Stimulated activated naive B cell treated with anti-CD40 and anti-IgM and Interleukin-4, amounts not matched to agents 10 μg/mL and 1 μg/mL and 100 μg/mL, for 72 hours (primary cell): ENCODE measurements around the gene RMC1.
"Not testable (repeated sequence)": the region's sequence is repeated elsewhere in the genome, so short reads cannot be mapped to it uniquely, and the experiment has no call there.

Source experiments
- ATAC-seq, 2 donors: fragments of 150-1000 bp; cut with Tn5 transposase; replicated peaks; 2 replicates each; pipeline ENCODE4 v1.10.0; 2021; ENCODE audit warnings: moderate library complexity in 1 of 2
- DNase-seq: peaks from one replicate; pipeline ENCODE4 v3.0.0; 2021
- H3K27ac Mint-ChIP-seq: one replicate; pipeline ENCODE4 v1.8.0; 2022; ENCODE audit warnings: mild to moderate bottlenecking, mixed read lengths
- H3K27me3 Mint-ChIP-seq, 2 donors: one replicate each; pipeline ENCODE4 v1.8.0; 2022; ENCODE audit warnings: mixed read lengths in 2 of 2
- H3K36me3 Mint-ChIP-seq, 2 donors: one replicate each; pipeline ENCODE4 v1.8.0; 2022; ENCODE audit warnings: mixed read lengths in 2 of 2, mild to moderate bottlenecking in 1 of 2
- H3K4me1 Mint-ChIP-seq, 2 donors: one replicate each; pipeline ENCODE4 v1.8.0; 2022; ENCODE audit warnings: mixed read lengths in 2 of 2, mild to moderate bottlenecking in 1 of 2
- H3K4me3 Mint-ChIP-seq, 2 donors: one replicate each; pipeline ENCODE4 v1.8.0; 2022; ENCODE audit warnings: mild to moderate bottlenecking in 2 of 2, mixed read lengths in 2 of 2, moderate library complexity in 1 of 2
- H3K9me3 Mint-ChIP-seq, 2 donors: one replicate each; pipeline ENCODE4 v1.8.0; 2022; ENCODE audit warnings: mixed read lengths in 2 of 2, mild to moderate bottlenecking in 1 of 2

RMC1 gene

DNA sequence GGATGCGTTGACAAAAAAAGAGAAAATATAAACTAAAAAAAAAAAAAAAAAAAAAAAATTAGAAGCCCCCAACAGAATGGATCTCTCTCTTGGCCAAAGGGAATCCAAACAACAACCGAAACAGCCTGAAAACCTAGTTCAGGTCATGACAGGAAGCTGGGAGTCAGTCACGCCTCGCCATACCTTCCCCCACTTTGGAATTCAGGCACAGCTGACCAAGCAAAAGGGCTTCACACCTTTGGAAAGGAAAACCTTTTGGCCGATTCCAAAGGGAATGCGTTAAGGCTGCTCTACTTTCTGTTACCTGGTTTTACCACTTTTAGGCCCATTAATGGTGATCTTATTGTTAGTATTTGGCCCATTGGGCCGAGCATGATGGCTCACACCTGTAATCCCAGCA, 17.9 kb upstream of the RMC1 start:
- Mint-ChIP-seq H3K4me3 (no peak overlapping the region), H3K4me1 (peaks cover 30 to 59% of the 10 kb centered on the region in 2 donors), H3K27me3 (no peaks in the 10 kb centered on the region), H3K9me3 (peaks cover 0 to 3% of the 10 kb centered on the region in 2 donors), H3K27ac (peak overlapping the region; percentile 14), H3K36me3 (peaks cover 9 to 34% of the 10 kb centered on the region in 2 donors)
- ATAC-seq (no peak), DNase-seq (no peak)

DNA sequence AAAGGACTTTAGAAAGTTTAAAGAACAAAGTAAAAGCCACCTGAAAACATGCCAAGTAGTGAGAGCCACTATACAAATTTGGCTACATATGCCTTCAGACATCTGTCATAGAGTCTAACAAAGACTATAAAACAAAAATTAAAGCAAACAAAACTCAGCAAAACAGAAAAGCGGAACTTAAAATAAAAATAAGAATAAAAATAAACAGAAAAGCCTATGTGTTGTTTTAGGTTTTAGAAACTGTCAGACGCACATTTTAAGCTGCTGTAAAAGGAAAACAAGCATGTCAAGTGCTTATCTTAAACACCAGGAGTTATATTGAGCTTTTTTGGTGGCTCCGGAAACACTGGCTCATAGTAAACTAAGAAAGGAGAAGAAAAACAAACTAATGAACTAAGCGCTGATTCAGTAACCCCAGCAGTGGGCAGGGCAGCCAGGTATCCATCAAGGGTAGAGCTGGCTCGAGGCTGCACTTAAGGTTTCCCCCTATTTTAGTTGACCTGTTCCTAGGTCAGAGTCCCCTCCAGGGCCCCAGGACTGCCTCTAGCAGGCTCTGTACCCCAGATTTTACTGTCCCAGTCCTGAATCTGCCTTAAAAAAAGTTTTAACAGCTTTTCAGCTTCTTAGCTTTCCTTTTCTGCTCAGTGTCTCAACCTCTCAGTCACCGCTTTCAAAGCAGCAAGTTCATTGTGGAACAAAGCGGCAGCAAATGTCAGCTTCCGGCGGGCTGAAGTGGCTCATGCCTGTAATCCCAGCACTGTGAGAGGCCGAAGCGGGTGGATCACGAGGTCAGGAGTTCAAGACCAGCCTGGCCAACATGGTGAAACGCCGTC, 15.4 kb upstream of the RMC1 start:
- peaks cover 10 to 28% of the 10 kb centered on the region in 2 donors for H3K36me3 Mint-ChIP-seq
- DNase-seq (peak; percentile 62), ATAC-seq (peak; percentile 87 to 89)
- H3K27me3 Mint-ChIP-seq = no peaks in the 10 kb centered on the region
- peak overlapping the region; percentile 98 for H3K27ac Mint-ChIP-seq
- peak overlapping the region; percentile 84 to 89 for H3K4me3 Mint-ChIP-seq
- H3K4me1 Mint-ChIP-seq = peaks cover 36 to 54% of the 10 kb centered on the region in 2 donors
- H3K9me3 Mint-ChIP-seq = peaks cover 0 to 8% of the 10 kb centered on the region in 2 donors

DNA sequence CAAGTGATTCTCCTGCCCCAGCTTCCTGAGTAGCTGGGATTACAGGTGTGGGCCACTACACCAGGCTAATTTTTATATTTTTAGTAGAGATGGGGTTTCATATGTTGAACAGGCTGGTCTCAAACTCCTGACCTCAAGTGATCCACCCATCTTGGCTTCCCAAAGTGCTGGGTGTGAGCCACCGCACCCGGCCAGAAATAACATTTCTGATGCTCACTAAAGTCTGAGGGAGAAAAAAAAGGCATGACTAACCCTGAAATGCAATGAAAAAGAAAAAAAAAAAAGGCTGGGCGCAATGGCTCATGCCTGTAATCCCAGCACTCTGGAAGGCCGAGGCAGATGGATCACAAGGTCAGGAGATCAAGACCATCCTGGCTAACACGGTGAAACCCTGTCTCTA, 13.7 kb upstream of the RMC1 start:
- not testable (repeated sequence) for H3K9me3 Mint-ChIP-seq, DNase-seq, ATAC-seq, H3K27me3 Mint-ChIP-seq
- H3K36me3 Mint-ChIP-seq = peaks cover 4 to 21% of the 10 kb centered on the region in 2 donors
- peaks cover 32 to 49% of the 10 kb centered on the region in 2 donors for H3K4me1 Mint-ChIP-seq
- H3K27ac Mint-ChIP-seq = peak overlapping the region; percentile 81
- H3K4me3 Mint-ChIP-seq = peak overlapping the region in 1 of 2 donors; percentile 32

DNA sequence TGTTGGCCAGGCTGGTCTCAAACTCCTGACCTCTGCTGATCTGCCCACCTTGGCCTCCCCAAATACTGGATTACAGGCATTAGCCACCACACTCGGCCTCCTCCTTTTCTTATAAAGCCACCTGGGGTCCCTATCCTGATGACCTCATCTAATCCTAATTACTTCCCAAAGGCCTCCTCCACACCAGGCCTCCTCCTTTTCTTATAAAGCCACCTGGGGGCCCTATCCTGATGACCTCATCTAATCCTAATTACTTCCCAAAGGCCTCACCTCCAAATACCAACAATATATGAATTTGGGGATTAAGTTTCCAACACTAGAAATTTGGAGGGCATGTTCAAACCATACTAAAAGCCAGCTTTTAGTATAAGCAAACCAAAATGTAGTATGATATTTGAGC, 9.7 kb upstream of the RMC1 start:
- ATAC-seq = no peak
- Mint-ChIP-seq H3K4me3 (no peak overlapping the region), H3K27me3 (no peaks in the 10 kb centered on the region)

DNA sequence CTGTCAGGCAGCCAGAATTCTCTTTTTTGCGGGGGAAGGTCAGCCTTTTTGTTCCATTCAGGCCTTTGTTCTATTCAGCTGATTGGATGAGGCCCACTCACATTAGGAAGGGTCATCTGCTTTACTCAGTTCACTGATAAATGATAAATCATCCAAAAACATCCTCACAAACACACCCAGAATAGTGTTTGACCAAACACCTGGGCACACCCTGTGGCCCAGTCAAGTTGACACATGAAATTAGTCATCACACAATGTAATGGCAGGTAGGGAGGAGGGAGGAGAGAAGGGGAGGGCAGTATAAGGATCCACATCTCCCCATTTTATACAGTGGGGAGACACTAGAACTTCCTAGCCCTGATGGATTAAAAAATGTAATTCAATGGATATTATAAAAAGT, 8.3 kb upstream of the RMC1 start:
- H3K27ac Mint-ChIP-seq = peak overlapping the region; percentile 37
- no peak overlapping the region for H3K4me3 Mint-ChIP-seq
- no peak for DNase-seq
- peaks cover 0 to 8% of the 10 kb centered on the region in 2 donors for H3K9me3 Mint-ChIP-seq
- peaks cover 4 to 10% of the 10 kb centered on the region in 2 donors for H3K36me3 Mint-ChIP-seq
- no peaks in the 10 kb centered on the region for H3K27me3 Mint-ChIP-seq
- peaks cover 37 to 56% of the 10 kb centered on the region in 2 donors for H3K4me1 Mint-ChIP-seq
- ATAC-seq = no peak

More for the DNA sequence above, 9.7 kb upstream of the RMC1 start:
- DNase-seq = no peak
- H3K4me1 Mint-ChIP-seq = peaks cover 30 to 50% of the 10 kb centered on the region in 2 donors
- H3K27ac Mint-ChIP-seq = no peak overlapping the region
- H3K9me3 Mint-ChIP-seq = peaks cover 0 to 8% of the 10 kb centered on the region in 2 donors
- H3K36me3 Mint-ChIP-seq = peaks cover 4 to 10% of the 10 kb centered on the region in 2 donors

DNA sequence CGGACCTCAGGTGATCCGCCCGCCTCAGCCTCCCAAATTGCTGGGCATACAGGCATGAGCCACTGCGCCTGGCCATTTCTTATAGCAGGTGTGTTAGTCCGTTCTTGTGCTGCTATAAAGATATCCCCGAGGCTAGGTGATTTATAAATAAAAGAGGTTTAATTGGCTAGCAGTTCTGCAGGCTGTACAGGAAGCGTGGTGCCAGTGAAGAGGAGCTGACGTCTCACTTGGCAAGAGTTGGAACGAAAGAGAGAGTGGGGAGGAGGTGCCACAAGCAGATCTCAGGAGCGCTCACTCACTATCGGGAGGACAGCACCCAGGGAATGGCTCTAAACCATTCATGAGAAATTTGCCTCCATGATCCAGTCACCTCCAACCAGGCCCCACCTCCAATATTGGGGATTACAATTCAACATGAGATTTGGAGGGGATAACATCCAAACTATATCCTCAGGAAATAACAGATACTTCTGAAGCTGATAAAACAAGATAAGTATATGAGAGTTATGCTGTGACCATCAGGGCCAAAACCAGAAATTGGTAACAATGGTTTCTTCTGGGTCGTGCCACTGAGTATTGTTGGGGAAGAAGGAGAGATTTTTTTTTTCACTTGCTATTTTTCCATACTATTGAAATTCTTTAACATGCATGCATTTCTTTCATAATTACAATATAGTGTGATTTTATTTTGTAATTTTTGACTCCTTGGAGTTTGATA, 7.4 kb upstream of the RMC1 start:
- Mint-ChIP-seq H3K27me3 (no peaks in the 10 kb centered on the region), H3K36me3 (peaks cover 2 to 4% of the 10 kb centered on the region in 2 donors), H3K4me3 (peak overlapping the region; percentile 72 to 81), H3K4me1 (peaks cover 34 to 52% of the 10 kb centered on the region in 2 donors), H3K9me3 (peaks cover 0 to 2% of the 10 kb centered on the region in 2 donors), H3K27ac (peak overlapping the region; percentile 75)
- ATAC-seq (peak; percentile 46 to 56), DNase-seq (no peak)

DNA sequence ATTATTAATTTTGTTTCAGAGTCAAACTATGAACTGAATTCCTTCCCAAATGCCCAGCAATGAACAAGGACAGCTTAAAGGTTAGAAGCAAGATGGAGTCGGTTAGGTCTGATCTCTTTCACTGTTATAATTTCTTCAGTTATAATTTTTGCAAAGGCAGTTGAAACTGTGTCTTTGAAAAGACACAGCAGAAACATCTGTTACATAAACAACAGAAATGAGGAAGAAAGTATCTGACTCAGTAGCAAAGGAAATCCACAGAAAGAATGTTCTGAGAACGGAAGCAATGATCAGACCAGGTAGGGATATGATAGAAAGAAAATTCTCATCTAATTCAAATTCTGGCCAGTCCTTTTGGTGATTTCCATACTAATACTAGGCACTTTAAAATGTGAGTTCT, 5.2 kb upstream of the RMC1 start:
- Mint-ChIP-seq H3K27ac (peak overlapping the region; percentile 51), H3K4me1 (peaks cover 39 to 69% of the 10 kb centered on the region in 2 donors), H3K36me3 (peaks cover 0 to 1% of the 10 kb centered on the region in 2 donors), H3K27me3 (no peaks in the 10 kb centered on the region), H3K4me3 (no peak overlapping the region), H3K9me3 (no peaks in the 10 kb centered on the region)
- ATAC-seq = no peak
- DNase-seq = no peak

DNA sequence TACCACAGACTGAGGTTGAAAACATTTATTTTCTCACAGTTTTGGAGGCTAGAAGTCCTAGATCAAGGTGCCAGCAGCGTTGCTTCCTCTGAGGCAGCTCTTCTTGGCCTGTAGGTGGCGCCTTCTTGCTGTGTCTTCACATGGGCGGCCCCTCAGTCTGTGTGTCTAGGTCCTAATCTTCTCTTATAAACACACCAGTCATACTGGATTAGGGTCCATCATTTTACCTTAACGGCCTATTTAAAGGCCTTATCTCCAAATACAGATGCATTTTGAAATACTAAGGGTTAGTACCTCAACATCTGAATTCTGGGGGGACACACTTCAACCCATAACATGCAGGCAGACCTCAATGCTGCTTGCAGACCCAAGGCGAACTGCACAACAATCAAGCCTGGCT, 4.4 kb upstream of the RMC1 start:
- H3K4me3 Mint-ChIP-seq = peak overlapping the region in 1 of 2 donors; percentile 4
- no peaks in the 10 kb centered on the region for H3K27me3 Mint-ChIP-seq
- ATAC-seq (peak; percentile 56 to 61), DNase-seq (peak; percentile 52)
- no peaks in the 10 kb centered on the region for H3K9me3 Mint-ChIP-seq
- H3K36me3 Mint-ChIP-seq = peaks cover under 1 to 4% of the 10 kb centered on the region in 2 donors
- peak overlapping the region; percentile 47 for H3K27ac Mint-ChIP-seq
- H3K4me1 Mint-ChIP-seq = peaks cover 38 to 69% of the 10 kb centered on the region in 2 donors

DNA sequence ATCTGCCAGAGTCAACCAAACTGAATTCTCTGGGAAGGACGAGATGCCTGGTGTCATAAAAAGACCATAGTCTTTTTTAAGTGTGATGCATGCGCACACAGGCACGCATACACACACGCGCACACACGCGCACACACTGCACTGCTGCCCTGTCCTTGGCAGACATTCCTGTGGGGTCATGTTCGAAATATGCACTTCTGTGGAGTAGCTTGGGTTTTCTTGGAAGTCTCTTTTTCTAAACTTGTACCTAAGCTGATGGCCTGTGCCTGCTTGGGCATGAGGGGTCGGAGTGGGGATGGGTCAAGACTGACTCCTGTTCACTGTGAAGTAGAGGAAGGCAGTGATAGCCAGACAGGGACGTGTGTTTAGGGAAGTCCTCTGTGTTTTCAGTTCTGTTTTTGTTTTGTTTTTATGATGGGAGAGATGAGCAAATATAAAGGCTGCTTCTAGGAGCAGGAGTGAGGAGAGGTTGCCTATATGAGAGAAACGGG, 4.0 kb upstream of the RMC1 start:
- peaks cover 40 to 69% of the 10 kb centered on the region in 2 donors for H3K4me1 Mint-ChIP-seq
- no peaks in the 10 kb centered on the region for H3K9me3 Mint-ChIP-seq
- peak overlapping the region; percentile 12 to 53 for H3K4me3 Mint-ChIP-seq
- no peaks in the 10 kb centered on the region for H3K27me3 Mint-ChIP-seq
- ATAC-seq (peak in 1 of 2 donors; percentile 9), DNase-seq (no peak)
- H3K36me3 Mint-ChIP-seq = peaks cover 3 to 5% of the 10 kb centered on the region in 2 donors
- H3K27ac Mint-ChIP-seq = peak overlapping the region; percentile 53

DNA sequence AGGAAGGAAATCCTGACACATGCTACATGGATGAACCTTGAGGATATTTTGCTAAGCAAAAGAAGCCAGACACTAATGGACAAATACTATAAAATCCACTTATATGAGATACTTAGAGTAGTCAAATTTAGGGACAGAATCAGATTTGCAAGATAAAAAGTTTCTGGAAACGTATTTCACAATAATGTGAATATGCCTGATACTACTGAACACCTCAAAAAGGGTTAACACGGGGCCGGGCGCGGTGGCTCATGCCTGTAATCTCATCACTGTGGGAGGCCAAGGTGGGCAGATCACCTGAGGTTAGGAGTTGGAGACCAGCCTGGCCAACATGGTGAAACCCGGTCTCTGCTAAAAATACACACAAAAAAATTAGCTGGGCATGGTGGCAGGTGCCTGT, 1.7 kb upstream of the RMC1 start:
- Mint-ChIP-seq H3K9me3 (no peaks in the 10 kb centered on the region), H3K27me3 (no peaks in the 10 kb centered on the region), H3K4me3 (peak overlapping the region in 1 of 2 donors; percentile 6), H3K4me1 (peaks cover 37 to 71% of the 10 kb centered on the region in 2 donors), H3K36me3 (peaks cover 13% of the 10 kb centered on the region in 2 donors), H3K27ac (no peak overlapping the region)
- DNase-seq (no peak), ATAC-seq (no peak)

DNA sequence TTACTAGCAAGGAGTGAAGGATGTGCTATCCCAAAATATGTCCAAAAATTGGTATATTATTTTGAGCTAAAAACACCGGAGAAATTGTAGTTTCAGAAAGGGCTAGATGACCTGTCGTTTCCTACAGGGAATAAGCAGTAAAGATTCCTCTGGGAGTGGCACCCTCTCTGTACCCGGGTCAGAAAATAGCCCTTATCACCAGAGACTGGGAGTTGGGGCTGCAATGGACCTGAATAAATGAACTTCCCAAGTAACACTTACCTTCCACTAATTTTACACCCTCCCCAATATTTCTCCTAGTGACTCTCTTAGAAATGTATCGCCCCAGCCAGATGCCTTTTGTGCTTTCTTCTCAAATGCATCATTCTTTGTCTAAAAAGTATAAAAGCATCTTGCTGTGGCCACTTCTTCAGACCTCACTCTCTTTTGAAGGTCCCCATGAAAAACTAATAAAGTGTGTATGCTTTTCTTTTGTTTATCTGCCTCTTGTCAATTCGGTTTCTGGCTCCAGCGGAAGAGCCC, 734 bp upstream of the RMC1 start:
- Mint-ChIP-seq H3K36me3 (peaks cover 13 to 19% of the 10 kb centered on the region in 2 donors), H3K27ac (peak overlapping the region; percentile 98), H3K27me3 (no peaks in the 10 kb centered on the region), H3K4me3 (peak overlapping the region; percentile 87 to 98), H3K9me3 (no peaks in the 10 kb centered on the region), H3K4me1 (peaks cover 35 to 72% of the 10 kb centered on the region in 2 donors)
- ATAC-seq (no peak), DNase-seq (no peak)

DNA sequence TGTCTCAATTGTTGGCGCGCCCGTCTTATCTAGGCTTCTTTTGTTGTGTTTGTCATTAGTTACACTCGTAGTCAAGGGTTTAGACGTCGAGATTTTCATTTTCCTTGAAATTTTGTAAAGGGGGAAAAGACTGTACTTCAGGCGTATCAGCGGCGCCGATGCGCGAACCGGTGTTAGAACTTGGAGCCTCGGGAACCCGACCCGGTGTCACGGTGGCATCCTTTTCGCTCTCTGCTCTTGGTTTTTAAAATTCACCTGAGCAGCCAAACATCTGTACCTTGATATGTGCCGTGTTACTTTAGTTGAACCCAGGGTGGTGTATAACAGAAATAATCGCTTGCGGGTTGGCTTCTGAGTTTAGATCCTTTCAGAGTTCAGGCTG, 643 bp downstream of the RMC1 start:
- H3K4me3 Mint-ChIP-seq = peak overlapping the region; percentile 90 to 98
- H3K27ac Mint-ChIP-seq = peak overlapping the region; percentile 94
- H3K27me3 Mint-ChIP-seq = no peaks in the 10 kb centered on the region
- no peak for ATAC-seq
- H3K36me3 Mint-ChIP-seq = peaks cover 24 to 31% of the 10 kb centered on the region in 2 donors
- DNase-seq = no peak
- peaks cover 34 to 71% of the 10 kb centered on the region in 2 donors for H3K4me1 Mint-ChIP-seq
- H3K9me3 Mint-ChIP-seq = no peaks in the 10 kb centered on the region

DNA sequence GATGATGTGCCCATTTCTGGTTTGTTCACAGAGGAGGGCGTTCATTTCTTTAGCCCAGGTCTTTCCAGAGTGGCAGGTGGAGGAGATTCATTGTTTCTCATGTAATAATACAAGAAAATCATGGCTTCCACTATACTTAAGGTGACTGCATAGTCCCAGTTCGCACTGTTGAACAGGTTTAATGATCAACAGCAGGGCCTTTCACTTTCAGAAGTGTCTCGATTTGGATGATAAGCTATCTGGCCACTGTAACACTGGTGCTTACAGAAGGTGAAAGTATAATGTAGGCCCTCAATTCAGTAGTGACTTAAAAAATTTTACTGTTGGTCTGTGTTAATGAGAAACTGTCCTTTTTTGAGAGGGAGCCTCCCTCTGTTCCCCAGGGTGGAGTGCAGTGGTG, 1.4 kb downstream of the RMC1 start:
- H3K4me1 Mint-ChIP-seq = peaks cover 27 to 64% of the 10 kb centered on the region in 2 donors
- peak; percentile 33 to 35 for ATAC-seq
- peak; percentile 15 for DNase-seq
- H3K4me3 Mint-ChIP-seq = peak overlapping the region; percentile 90 to 98
- no peaks in the 10 kb centered on the region for H3K9me3 Mint-ChIP-seq
- no peaks in the 10 kb centered on the region for H3K27me3 Mint-ChIP-seq
- H3K27ac Mint-ChIP-seq = peak overlapping the region; percentile 94
- peaks cover 23 to 31% of the 10 kb centered on the region in 2 donors for H3K36me3 Mint-ChIP-seq

DNA sequence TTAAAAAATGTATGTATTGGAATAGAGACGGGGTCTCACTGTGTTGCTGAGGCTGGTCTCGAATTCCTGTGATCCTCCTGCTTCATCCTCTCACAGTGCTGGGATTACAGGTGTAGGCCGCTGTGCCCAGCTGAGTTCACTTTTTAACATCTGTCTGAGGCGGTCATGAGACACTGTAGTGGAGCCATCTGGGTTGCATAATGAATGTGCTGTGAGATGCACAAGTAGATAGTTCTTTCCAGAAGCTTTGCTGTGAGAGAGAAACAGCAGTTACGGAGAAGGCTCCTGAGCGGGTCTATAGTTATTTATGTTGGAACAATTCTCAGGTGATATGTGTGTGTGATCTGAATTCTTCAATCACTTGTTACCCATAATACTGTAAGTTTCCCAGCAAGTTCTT, 3.1 kb downstream of the RMC1 start:
- no peak for DNase-seq
- Mint-ChIP-seq H3K4me1 (peaks cover 23 to 61% of the 10 kb centered on the region in 2 donors), H3K27ac (no peak overlapping the region), H3K9me3 (no peaks in the 10 kb centered on the region), H3K27me3 (no peaks in the 10 kb centered on the region), H3K36me3 (peaks cover 37 to 44% of the 10 kb centered on the region in 2 donors), H3K4me3 (no peak overlapping the region)
- no peak for ATAC-seq
